NCI-H345 treated with DMSO at 0.1 percent for 48 hours (cell line): ENCODE measurements around the gene APOL2.
"Not testable (repeated sequence)": the region's sequence is repeated elsewhere in the genome, so short reads cannot be mapped to it uniquely, and the experiment has no call there.

ENCODE experiments used
- DNase-seq: peaks from one replicate; lab custom pipeline; 2025; ENCODE audit not compliant: unreplicated experiment; lab: John Stamatoyannopoulos, UW

APOL2 gene

GRCh38 chr22:36244522-36245391 is 5.4 kb upstream of the APOL2 start:
- no peak for DNase-seq

DNA sequence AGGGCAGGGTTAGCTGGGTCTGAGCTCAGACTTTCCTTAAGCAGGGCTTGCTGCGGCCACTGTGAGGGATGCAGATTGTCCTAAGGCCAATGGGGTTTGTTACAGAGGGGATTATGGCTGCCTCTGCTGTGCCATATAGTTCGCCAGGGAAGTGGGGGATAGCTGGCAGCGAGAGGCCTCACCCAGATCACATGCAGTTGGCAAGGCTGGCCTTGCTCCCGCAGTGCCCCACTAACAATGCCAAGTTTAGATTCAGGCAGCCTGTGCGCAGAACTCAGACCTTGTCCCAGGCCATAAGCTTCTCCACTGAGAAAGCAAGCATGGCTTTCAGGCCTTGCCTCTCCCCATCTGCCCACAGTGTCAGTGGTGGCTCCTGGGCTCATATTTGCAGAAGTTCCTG is 4.7 kb upstream of the APOL2 start:
- DNase-seq = no peak

DNA sequence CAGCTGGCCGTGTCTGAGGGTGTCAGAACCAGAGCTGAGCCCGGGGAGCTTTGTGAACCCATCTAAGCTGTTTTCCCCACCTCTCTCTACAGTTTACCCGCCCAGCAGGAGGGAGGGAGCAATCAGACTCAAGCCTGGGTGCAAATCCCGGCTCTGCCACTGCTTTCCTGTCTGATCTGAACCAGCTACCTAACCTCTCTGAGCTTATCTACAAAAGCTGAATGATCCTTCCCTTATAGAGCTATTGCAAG is 252 bp downstream of the APOL2 start:
- no peak for DNase-seq

DNA sequence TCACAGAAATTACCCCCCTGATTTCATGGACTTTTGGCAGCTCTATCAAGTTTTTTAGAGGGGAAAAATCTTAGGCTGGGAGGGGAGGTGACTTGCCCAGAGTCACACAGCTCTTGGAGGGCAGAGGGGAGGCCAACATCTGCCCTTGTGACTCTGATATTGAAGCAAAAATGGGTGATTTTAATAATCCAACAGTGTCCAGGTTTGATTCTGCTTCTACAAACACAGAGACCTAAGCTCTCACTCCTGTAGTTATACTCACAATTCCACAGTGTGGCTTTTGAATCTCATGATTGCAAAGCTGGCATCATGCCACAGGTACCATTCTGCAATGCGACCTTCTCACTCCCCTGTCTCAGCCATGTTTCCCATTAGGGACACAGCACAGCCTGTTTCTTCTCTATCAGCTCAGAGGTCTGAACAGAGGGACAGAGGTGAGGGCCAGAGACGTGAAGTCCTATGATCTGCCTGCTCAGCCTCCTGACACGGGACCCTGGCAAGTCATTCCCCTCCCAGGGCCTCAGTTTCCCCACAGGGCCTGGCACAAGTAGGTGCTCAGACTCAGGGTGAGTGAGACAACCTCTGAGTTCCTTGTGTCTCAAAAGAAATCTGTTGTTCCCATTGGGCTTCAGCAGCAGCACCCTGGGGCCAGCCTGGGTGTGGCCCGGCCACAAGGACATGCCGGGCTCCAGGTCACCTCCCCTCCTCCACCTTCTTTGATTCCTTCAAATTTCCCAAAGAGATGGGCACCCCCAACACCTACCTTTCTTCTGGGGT is 766 bp downstream of the APOL2 start:
- DNase-seq = no peak

DNA sequence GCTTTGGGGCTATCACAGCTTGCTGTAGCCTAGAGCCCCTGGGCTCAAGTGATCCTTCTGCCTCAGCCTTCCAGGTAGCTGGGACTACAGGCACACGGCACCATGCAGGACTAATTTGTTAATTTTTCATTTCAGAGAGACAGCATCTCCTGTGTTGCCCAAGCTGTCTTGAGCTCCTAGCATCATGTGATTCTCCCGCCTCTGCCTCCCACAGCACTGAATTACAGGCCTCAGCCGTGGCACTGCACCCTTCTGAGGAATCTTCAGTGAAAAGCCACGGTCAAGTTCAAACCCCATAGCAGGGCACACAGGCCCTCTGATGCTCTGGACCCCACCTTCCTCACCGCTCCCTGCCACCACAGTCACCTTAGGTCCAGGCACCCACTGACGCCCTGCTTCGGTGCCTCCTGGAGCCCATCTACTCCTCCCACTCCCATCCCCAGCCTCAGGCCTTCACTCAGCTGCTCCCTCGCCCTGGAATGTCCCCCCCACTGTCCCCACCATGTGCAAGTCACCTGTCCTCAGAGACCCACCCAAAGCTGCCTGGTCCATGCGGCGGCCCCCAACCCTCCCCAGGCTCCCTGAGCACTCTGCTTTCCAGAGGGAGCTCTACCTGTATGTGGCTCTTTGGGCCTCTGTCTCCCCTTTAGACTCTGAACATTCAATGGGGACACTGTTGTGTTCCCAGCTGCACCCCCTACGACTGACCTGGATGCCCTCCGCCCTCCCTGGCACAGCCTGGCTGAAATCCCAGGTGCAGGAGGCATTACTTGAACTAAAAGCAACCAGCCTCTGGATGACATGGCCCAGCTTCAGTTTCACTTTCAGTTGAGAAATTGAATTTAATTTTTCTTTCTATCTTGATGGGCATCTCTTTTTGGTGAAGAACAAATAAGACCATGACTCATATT is 1.6 kb downstream of the APOL2 start:
- no peak for DNase-seq

DNA sequence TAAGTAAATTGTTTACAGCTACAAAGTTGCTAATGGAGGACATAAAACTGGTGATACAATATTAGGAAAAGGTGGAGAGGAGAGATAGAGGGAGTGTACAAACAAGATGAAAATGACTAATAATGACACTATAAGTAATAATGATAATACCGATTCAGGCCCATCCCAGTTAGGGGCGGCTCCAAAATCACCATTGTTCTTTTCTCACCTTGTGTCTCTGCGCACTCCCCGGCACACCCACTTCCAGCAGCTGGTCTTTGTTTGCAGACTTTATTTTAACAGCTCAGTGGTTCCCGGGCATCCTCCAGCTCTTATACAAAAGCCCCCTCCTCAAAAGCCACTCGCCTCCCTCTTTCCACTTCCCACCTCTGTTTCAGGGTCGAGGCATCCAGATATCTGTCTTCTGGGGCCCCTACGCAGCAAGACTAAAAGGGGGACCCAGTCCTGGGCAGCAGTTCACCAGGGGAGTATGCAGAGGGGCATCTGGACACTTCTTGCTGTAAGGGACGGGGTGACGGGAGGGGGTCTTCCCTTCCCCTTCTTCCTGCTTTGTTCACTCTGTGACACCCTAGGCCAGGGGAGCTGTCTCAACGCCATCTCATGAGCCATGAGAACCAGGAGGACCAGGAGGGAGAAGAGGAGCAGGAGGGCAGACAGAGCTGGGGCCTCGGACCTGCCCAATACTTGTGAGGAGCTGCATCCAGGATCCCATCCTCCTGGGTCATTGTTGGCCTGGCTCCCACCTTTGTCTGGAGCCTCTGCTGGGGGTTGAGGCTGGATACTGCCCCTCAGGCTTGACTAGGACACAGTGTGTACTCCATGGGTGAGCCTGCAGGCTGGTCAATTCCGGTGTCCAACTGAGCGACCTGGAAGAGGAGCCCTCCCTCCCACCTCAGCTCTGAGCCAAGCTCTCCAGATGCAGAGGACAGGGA is 2.7 kb downstream of the APOL2 start:
- no peak for DNase-seq

DNA sequence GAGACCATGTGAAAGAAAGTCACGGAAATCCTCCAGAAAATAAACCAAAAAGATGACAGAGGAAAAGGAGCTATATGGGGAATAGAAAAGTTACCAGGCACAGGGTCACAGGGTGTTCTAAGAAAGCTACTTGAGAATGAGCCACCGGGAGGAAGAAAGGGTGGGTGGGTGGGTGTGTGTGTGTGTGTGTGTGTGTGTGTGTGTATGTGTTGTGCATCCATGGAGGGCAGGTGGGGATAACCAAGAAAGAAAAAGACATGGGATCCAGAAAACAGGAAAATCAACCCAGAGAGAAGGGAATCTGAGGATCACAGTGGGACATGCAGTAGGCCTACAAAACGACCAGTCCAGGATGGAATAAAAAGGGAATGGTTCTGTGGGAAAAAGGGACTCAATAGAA is 3.7 kb downstream of the APOL2 start:
- DNase-seq = no peak

DNA sequence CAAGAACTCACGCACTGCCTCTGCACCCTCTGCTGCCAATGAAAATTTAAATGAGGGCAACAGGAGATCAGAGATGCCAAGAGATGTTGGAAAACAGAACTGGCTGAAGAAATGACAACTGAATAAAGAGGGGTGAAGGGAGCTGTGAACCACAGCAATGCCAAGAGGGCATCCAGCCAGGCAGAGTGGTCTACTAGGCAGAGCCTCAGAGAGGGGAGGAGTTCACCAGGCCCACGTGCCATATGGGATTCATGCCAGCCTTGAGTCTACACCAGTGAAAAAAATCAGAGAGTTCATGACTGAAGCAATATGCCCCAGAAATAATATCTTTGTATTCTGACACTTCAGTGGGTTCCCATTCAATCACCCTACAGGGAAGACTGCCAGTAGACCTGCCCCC is 4.4 kb downstream of the APOL2 start:
- DNase-seq = no peak

DNA sequence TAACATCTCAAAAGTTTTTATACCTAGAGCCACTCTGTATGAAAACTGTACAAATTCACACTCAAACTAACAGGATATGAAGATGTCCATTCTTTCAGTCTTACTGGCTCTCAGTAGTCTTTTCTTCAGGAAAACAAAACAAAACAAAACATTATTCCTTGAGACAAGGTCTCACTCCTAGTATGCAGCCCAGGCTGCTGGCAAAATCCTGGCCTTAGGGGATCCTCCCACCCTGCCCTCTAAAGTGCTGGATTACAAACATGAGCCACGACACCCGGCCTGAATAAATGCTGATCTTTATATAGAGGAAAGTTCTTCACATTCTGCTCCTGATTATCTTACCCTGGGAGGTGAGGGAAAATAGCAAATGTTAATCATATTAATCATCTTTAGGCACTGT is 5.1 kb downstream of the APOL2 start:
- no peak for DNase-seq

DNA sequence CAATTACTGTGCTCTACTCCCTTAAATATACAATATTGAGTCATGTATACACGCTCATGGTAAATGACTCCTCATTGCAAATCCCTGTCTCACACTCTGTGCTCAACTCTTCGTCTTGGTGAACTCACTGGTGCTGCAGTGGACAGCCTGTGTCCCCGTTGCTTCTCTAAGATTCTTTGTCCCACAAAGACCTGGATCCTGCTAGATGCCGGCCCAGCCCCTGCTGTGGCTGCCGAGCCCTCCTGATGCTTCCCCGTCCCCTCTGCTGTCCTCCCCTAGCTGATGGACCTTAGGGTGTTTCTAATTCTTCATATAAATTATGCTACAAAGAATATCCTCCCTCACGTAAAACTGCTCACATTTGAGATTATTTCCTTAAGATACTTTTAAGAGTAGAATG is 5.5 kb downstream of the APOL2 start:
- DNase-seq = no peak

- no peak for DNase-seq
These were observed 6.5 kb downstream of the APOL2 start for GRCh38 chr22:36232715-36233401.

DNA sequence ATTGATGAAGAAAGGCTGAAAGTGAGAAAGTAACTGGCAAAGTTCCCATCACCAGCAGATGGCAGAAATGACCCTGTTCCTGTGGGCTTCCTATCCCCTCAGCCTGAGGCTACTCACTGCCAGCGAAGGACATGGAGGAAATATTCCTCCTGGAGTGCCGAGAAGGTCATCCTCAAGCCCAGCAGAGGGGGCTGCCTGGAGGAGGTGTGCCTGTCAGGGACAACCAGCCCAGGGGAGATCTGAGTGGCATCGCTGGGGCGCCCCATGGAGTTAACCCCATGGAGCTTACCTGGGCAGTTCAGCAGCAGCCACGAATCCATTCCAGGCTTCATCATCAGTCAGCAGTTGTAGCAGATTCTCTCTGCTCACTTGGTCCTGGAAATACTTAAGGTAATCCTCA is 8.3 kb downstream of the APOL2 start:
- not testable (repeated sequence) for DNase-seq

GRCh38 chr22:36229649-36230048 is 9.7 kb downstream of the APOL2 start:
- DNase-seq = not testable (repeated sequence)

DNA sequence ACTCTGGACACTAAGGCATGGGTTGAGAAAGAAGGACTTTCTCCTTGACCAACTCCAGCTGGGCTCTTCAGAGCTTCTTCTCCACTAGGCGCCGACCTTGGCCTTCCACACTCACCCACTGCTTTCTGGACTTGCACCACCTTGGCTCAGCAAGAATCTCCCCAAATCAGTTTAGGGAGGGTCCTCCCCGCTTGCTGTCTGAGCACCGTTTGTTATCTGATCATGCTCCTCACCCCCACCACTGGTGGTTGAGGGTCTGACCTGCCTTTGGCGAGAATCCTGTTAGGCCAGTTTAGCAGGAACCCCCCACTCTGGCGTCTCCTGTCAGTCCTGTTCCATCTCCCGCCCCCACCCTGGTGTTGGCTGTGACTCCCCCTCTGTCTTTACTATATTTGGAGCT is 10.4 kb downstream of the APOL2 start:
- DNase-seq = no peak

DNA sequence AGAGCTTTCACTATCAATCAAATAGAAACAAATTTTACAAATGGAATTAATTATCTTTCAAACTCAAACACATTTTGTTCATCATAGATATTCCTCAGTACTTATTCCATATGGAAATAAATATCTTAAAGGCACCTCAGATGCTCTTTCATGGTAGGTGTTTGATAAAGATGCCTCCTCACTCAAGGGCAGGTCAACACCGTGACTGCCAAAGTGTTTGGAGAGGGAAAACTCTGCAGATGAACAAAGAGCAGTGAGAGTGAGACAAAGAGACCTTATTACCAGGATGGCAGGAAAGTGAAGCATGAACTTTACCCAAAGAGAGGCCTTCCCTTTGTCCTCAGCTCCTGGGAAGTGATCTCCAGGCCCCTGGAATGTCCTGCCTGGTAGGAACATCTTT is 11.0 kb downstream of the APOL2 start:
- not testable (repeated sequence) for DNase-seq

DNA sequence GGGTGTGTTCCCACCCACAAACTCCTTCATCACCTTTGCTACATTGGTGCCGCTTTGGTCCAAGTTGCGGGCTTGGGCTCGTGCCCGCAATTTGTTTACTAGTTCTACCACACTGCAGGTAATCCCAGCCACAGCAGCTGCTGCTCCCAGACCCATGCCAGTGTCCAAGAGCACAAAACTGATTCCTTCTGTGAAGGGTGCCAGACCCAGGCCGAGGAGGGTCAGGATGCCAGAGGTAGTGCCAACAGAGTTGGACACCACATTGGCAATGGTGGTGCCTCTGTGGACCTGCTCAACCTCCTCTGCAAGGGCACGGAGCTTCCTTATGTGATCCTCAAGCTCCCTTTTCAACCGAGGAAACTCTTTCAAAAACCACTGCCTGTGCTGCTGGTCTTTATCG is 11.5 kb downstream of the APOL2 start:
- DNase-seq = no peak

GRCh38 chr22:36227396-36227795 is 11.9 kb downstream of the APOL2 start:
- no peak for DNase-seq

DNA sequence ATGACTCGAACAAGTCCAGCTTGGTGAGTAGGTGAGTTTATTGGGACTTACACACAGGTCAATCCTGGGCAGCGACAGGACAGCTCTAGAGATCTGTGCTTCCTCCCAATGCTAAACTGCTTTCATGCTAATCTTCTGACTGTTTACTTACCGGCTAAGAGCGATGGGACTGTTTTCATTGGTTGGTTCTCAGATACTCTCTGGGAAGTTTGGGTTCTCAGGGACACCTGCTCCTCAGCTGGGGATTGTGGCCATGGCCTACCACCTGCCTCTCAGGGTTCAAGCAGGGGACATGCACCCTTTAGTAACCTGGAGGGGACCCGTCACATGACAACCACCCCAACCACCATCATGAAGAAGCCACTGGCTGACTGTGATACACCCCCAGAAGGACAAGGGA is 13.1 kb downstream of the APOL2 start:
- no peak for DNase-seq

DNA sequence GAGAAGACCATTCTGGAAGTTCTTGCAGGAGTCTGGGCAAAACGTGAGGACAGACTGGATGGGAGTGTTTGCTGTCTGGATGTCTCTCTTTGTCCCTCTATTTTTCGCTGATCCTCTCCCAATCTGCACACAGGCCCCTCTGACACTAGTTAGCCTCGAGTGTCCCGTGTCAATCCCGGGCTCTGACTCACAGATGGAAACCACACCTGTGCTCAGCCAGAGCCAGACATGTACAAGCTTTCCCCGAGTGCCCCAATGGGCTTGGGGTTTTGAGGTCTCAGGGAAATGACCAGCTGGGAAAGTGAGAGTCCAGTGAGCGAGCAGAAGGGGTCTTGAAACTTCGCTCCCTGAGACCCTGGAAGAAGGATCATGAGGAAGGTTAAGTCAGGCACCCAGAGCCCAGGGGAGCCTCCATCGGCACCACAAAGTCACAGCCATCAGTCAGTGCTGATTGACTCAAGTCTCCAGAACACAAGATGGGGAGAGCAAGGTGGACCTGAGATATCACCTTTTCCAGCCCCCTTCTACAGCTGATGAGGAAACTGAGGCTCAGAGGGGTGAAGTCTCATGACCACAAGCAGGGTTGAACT is 13.9 kb downstream of the APOL2 start:
- DNase-seq = no peak

DNA sequence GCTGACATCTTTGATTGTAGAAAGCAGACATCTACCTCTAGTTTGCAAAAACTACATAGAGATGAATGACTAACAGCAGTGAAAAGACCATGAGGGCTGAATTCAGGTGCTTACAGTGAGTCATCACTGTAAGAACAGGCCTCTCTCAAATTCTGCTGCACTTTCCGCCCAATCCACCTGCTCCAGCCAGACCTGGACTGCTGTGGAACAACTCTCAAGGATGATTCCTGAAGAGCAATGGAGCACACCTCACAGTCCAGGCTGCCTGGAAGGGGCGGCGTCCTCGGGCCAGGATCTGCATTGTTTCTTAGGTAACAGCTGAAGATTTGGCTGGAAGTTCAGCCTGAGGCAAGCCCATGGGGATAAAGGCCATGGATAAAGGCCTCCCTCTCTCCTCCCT is 15.1 kb downstream of the APOL2 start:
- no peak for DNase-seq
